Panc1 (cell line): ENCODE measurements around the gene COG2. TPM values are rescaled to one million over a fixed set of nuclear protein-coding genes. Genes with fewer than 3 reads are reported as not detected.

Source experiments
- ATAC-seq: fragments of 200-7000 bp; cut with Tn5 transposase; 2 replicates; pipeline ENCODE4 v1.9.1; 2020; ENCODE audit warnings: mild to moderate bottlenecking, moderate library complexity
- BruUV-seq: library from RNA; stranded (reverse); fragments of 400-500 nt; replicated peaks from 2 replicates; lab custom pipeline; 2021; lab: Mats Ljungman, UMichigan
- CTCF ChIA-PET: fragments of 300-600 bp; sonication (Branson Sonifier 250); formaldehyde crosslinking; loops from one replicate; lab custom pipeline; 2022; ENCODE audit warnings: antibody characterized with exemption; lab: Charles Lee
- POLR2A ChIA-PET: fragments of 300-600 bp; sonication (Branson Sonifier 250); formaldehyde crosslinking; loops from one replicate; lab custom pipeline; 2022; ENCODE audit warnings: antibody characterized with exemption; lab: Charles Lee
- DNase-seq: peaks from one replicate; pipeline ENCODE4 v3.0.0-alpha.2; 2010; ENCODE audit warnings: low read depth, low spot score
- H3K27ac ChIP-seq: 2 replicates; pipeline ENCODE4 v1.5.1; 2011; ENCODE audit warnings: mild to moderate bottlenecking, low read length, inconsistent platforms
- H3K27me3 ChIP-seq: fragments of 200-500 bp; sonication (Bioruptor generic); 2 replicates; pipeline ENCODE4 v1.6.0; 2014; ENCODE audit warnings: low read length, inconsistent platforms; ENCODE audit not compliant: control insufficient read depth, insufficient read depth
- H3K36me3 ChIP-seq: fragments of 200-500 bp; sonication (Bioruptor generic); 2 replicates; pipeline ENCODE4 v1.5.1; 2014; ENCODE audit warnings: inconsistent platforms, mild to moderate bottlenecking, low read length, moderate library complexity; ENCODE audit not compliant: control insufficient read depth, insufficient read depth
- H3K4me1 ChIP-seq: 2 replicates; pipeline ENCODE4 v1.5.1; 2011; ENCODE audit warnings: inconsistent platforms, mild to moderate bottlenecking, low read length, moderate library complexity; ENCODE audit not compliant: control insufficient read depth, insufficient read depth
- H3K4me3 ChIP-seq, 2 experiments: 2 replicates each; pipeline ENCODE4 v1.5.1; 2011 to 2012; ENCODE audit warnings: low read depth in 2 of 2, low read length in 2 of 2, mild to moderate bottlenecking in 2 of 2, inconsistent platforms in 1 of 2, moderate library complexity in 1 of 2
- H3K9me3 ChIP-seq: fragments of 200-500 bp; sonication (Bioruptor generic); 2 replicates; pipeline ENCODE4 v1.5.1; 2014; ENCODE audit warnings: low read depth, mild to moderate bottlenecking, inconsistent platforms, low read length, moderate library complexity; ENCODE audit not compliant: control insufficient read depth, insufficient read depth
- CTCF ChIP-seq: fragments of 450-650 bp; IDR thresholded peaks from 2 replicates; pipeline ENCODE4 v1.5.1; 2017; ENCODE audit warnings: mild to moderate bottlenecking
- POLR2AphosphoS5 ChIP-seq: IDR thresholded peaks from 2 replicates; pipeline ENCODE4 v1.6.1; 2012; ENCODE audit warnings: mild to moderate bottlenecking, low read depth, low read length, moderate library complexity
- REST ChIP-seq, 2 experiments: IDR thresholded peaks; 2 replicates each; pipeline ENCODE4 v1.6.1; 2011 to 2012; ENCODE audit warnings: low read depth in 2 of 2, control low read depth in 1 of 2, low read length in 1 of 2, mild to moderate bottlenecking in 1 of 2, moderate library complexity in 1 of 2; ENCODE audit not compliant: insufficient read depth in 1 of 2
- SIN3A ChIP-seq: IDR thresholded peaks from 2 replicates; pipeline ENCODE4 v1.6.1; 2012; ENCODE audit warnings: low read depth, mild to moderate bottlenecking, low read length, moderate library complexity, borderline replicate concordance; ENCODE audit not compliant: insufficient read depth
- TCF7L2 ChIP-seq: IDR thresholded peaks from 2 replicates; pipeline ENCODE4 v1.6.1; 2011; ENCODE audit warnings: mild to moderate bottlenecking, low read depth, low read length, inconsistent platforms
- in situ Hi-C: cut with HindIII; loops from 2 replicates; pipeline ENCODE4 v1.10.0; 2016; ENCODE audit warnings: low sequenced_read_pairs, low pct_unique_long_range_greater_than_20kb
- intact Hi-C: fragments of 100-400 bp; cut with micrococcal nuclease; formaldehyde crosslinking; loops from one replicate; pipeline ENCODE4 v1.10.0; 2022; ENCODE audit not compliant: unreplicated experiment
- total RNA-seq: library from RNA; stranded (reverse); gene quantifications from one replicate; pipeline ENCODE4 v1.2.1, GENCODE V29; 2021; ENCODE audit not compliant: unreplicated experiment

The COG2 gene
- total RNA-seq, 1 experiment from 2014 or later, result 20.5 TPM

- in situ Hi-C loops (no loop called here), intact Hi-C loops (no loop called here)
- H3K9me3 ChIP-seq, result no peaks in the 10 kb centered on the region
- H3K27me3 ChIP-seq, result no peaks in the 10 kb centered on the region
- ChIA-PET POLR2A (no interaction called here), CTCF (no interaction called here)
- no peaks in the 10 kb centered on the region; the same call in 1 of the 2 replicates for H3K36me3 ChIP-seq
- H3K27ac ChIP-seq, result no peak overlapping the region
- no peak for ATAC-seq
- TF ChIP-seq POLR2AphosphoS5, result no peak
- no peak for TF ChIP-seq CTCF
- TF ChIP-seq SIN3A, result no peak
- no peak for TF ChIP-seq TCF7L2
- no peak for TF ChIP-seq REST (IDR thresholded peaks at IDR 0.05; ENCODE audit: insufficient read depth in 1 of 2, low read depth in 2 of 2, low read length in 1 of 2)
- no TSS peak for BruUV-seq
- H3K4me1 ChIP-seq, result no peaks in the 10 kb centered on the region
- DNase-seq, result no peak
- H3K4me3 ChIP-seq, result no peak overlapping the region
Observed at GRCh38 chr1:230674581-230674980, 32.3 kb downstream of the COG2 start.

- in situ Hi-C loops, result no loop called here
- TF ChIP-seq SIN3A (no peak), TCF7L2 (no peak), POLR2AphosphoS5 (no peak), CTCF (no peak), REST (IDR thresholded peaks at IDR 0.05; ENCODE audit: insufficient read depth in 1 of 2, low read depth in 2 of 2, low read length in 1 of 2) (no peak)
- H3K27ac ChIP-seq, result no peak overlapping the region
- intact Hi-C loops, result no loop called here
- H3K4me1 ChIP-seq, result no peaks in the 10 kb centered on the region
- CTCF ChIA-PET, result no interaction called here
- ATAC-seq (no peak), DNase-seq (no peak)
- no TSS peak for BruUV-seq
- no peaks in the 10 kb centered on the region for H3K9me3 ChIP-seq
- POLR2A ChIA-PET, result no interaction called here
- no peaks in the 10 kb centered on the region for H3K27me3 ChIP-seq
- H3K36me3 ChIP-seq, result peaks cover 3% of the 10 kb centered on the region; the same call in 1 of the 2 replicates
- no peak overlapping the region for H3K4me3 ChIP-seq
Observed at GRCh38 chr1:230677200-230677599, 34.9 kb downstream of the COG2 start.
